Gastrocnemius medialis (tissue), 4 donors: ENCODE results near the gene EDEM3. TPM values are rescaled to one million over a fixed set of nuclear protein-coding genes. Genes with fewer than 3 reads are reported as not detected.

Experiments used
- ATAC-seq, 2 donors: fragments of 150-250 bp; one replicate each; pipeline ENCODE4 v1.9.1; 2016
- DNase-seq, 2 donors: peaks; one replicate each; pipeline ENCODE4 v3.0.0-alpha.2; 2019
- H3K27ac ChIP-seq, 4 donors: fragments of 200-600 bp; sonication (generic); 1 replicate in 1 of 4; 2 replicates in 3 of 4; pipeline ENCODE4 v1.5.1; 2016 to 2018; ENCODE audit warnings: mild to moderate bottlenecking in 2 of 4, moderate library complexity in 1 of 4
- H3K27me3 ChIP-seq, 3 donors: fragments of 200-600 bp; sonication (generic) in 2 of 3; 1 replicate in 1 of 3; 2 replicates in 2 of 3; pipeline versions ENCODE4 v1.5.1 to v1.6.0; 2016 to 2019; ENCODE audit warnings: mild to moderate bottlenecking in 1 of 3, moderate library complexity in 1 of 3
- H3K36me3 ChIP-seq, 2 donors: fragments of 200-600 bp; sonication (generic) in 1 of 2; one replicate each; pipeline ENCODE4 v1.5.1; 2017 to 2018
- H3K4me1 ChIP-seq, 2 donors: fragments of 200-600 bp; sonication (generic) in 1 of 2; one replicate each; pipeline ENCODE4 v1.5.1; 2016 to 2017; ENCODE audit warnings: mild to moderate bottlenecking in 2 of 2
- H3K4me3 ChIP-seq, 4 donors: fragments of 200-600 bp; sonication (generic) in 3 of 4; 1 replicate in 1 of 4; 2 replicates in 3 of 4; pipeline ENCODE4 v1.5.1; 2016 to 2019; ENCODE audit warnings: mild to moderate bottlenecking in 2 of 4
- H3K9me3 ChIP-seq, 3 donors: fragments of 200-600 bp; sonication (generic) in 2 of 3; 1 replicate in 1 of 3; 2 replicates in 2 of 3; pipeline ENCODE4 v1.5.1; 2016 to 2019
- POLR2A ChIP-seq, 2 donors: fragments of 450-650 bp; IDR thresholded peaks; one replicate each; pipeline ENCODE4 v1.6.1; 2017; ENCODE audit warnings: antibody characterized with exemption in 2 of 2, mild to moderate bottlenecking in 2 of 2, moderate library complexity in 2 of 2
- in situ Hi-C, 4 donors: fragments of 200-750 bp; cut with MboI; loops; one replicate each; pipeline versions ENCODE4 v1.15.0 to v1.8.0; 2017; ENCODE audit warnings: low sequenced_read_pairs in 4 of 4
- intact Hi-C: fragments of 100-400 bp; cut with DNase I; formaldehyde crosslinking; loops from one replicate; pipeline ENCODE4 v1.15.1; 2023; ENCODE audit warnings: low total_unique reads
- total RNA-seq, 4 donors: library from RNA; depleted of rRNA; stranded (reverse); fragments of >200 nt; gene quantifications; one replicate each; pipeline versions ENCODE4 v1.1.0 to v1.2.3, GENCODE V29; 2016
- TF ChIP-seq, protein P1 (sequence below), 5 experiments: fragments of 450-650 bp in 3 of 5; fragments of 200-600 bp in 2 of 5; sonication (generic) in 2 of 5; IDR thresholded peaks in 4 of 5; conservative IDR thresholded peaks in 1 of 5; 1 replicate in 4 of 5; 2 replicates in 1 of 5; pipeline ENCODE4 v1.5.1; 2016 to 2019; ENCODE audit warnings: antibody characterized with exemption in 5 of 5, mild to moderate bottlenecking in 3 of 5, moderate library complexity in 3 of 5

Gene EDEM3
- total RNA-seq, 4 donors from 2014 or later, result 18.1 to 51.1 (median 31.9) TPM

DNA sequence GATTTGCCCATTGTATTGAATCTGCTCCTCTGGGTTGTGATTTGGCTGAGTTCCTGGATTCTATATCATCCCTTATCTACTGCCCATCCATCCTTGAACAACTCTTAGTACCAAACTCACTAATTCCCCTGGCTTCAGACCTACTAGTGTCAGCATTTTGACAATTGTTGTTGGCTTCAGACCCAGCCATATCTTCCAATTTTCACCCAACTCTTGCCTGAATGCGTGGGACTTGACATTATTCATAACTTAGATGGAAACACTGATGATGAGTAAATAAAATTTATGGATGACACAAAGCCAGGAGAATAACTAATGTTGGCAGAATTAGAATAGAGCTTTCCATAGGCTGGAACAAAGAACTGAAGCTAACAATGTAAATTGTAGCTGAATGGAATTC, 27.3 kb upstream of the EDEM3 start:
- Histone ChIP-seq H3K36me3 (no peaks in the 10 kb centered on the region), H3K27ac (no peak overlapping the region), H3K27me3 (no peaks in the 10 kb centered on the region), H3K4me1 (no peaks in the 10 kb centered on the region), H3K4me3 (no peak overlapping the region), H3K9me3 (peaks cover 0 to 6% (median 0%) of the 10 kb centered on the region in 3 donors)
- TF ChIP-seq, protein P1, sequence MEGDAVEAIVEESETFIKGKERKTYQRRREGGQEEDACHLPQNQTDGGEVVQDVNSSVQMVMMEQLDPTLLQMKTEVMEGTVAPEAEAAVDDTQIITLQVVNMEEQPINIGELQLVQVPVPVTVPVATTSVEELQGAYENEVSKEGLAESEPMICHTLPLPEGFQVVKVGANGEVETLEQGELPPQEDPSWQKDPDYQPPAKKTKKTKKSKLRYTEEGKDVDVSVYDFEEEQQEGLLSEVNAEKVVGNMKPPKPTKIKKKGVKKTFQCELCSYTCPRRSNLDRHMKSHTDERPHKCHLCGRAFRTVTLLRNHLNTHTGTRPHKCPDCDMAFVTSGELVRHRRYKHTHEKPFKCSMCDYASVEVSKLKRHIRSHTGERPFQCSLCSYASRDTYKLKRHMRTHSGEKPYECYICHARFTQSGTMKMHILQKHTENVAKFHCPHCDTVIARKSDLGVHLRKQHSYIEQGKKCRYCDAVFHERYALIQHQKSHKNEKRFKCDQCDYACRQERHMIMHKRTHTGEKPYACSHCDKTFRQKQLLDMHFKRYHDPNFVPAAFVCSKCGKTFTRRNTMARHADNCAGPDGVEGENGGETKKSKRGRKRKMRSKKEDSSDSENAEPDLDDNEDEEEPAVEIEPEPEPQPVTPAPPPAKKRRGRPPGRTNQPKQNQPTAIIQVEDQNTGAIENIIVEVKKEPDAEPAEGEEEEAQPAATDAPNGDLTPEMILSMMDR (IDR thresholded peaks at IDR 0.05 in 4 of 5, conservative IDR thresholded peaks at IDR 0.05 in 1 of 5), result no peak
- no peak for TF ChIP-seq POLR2A (IDR thresholded peaks at IDR 0.05)
- in situ Hi-C loops (no loop called here), intact Hi-C loops (no loop called here)
- DNase-seq (no peak), ATAC-seq (no peak)

DNA sequence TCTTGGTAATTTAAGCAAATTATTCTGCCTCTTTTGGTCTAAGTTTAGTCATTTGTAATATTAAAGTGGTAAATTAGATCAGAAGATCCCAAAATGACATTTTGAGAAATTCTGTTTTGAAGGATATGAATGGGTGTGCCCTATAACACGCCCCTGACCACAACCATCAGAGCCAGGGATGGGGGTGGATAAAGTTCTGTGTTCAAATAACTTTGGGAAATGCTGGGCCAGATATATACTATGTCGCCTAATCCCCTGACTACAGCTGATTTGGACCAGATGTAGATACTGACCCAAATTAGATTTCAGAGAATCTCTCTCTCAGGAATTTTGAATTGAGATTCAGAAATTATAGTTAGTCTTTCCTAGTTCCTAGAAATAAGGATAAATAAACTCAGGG, 21.2 kb upstream of the EDEM3 start:
- no peak for TF ChIP-seq POLR2A (IDR thresholded peaks at IDR 0.05)
- TF ChIP-seq, protein P1 (IDR thresholded peaks at IDR 0.05 in 4 of 5, conservative IDR thresholded peaks at IDR 0.05 in 1 of 5), result no peak
- intact Hi-C loops, result no loop called here
- no peak for ATAC-seq

DNA sequence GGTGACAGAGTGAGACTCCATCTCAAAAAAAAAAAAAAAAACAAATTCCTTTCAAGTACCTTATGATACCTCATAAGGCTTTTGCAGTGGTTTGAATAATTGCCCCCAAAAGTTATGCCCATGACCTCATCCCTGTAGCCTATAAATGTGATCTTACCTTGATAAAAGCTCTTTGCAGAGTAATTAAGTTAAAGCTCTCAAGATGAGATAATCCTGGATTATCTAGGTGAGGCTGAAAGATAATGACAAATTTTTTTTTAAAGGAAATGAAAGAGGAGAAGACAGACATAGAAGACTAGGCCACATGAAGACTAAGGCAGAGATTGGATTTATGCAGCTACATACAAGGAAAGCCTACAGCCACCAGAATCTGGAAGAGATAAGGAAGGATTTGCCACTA, 20.7 kb upstream of the EDEM3 start:
- TF ChIP-seq, protein P1 (IDR thresholded peaks at IDR 0.05 in 4 of 5, conservative IDR thresholded peaks at IDR 0.05 in 1 of 5), result no peak
- no peak for TF ChIP-seq POLR2A (IDR thresholded peaks at IDR 0.05)
- in situ Hi-C loops (no loop called here), intact Hi-C loops (no loop called here)
- ATAC-seq (no peak), DNase-seq (no peak)
- Histone ChIP-seq H3K4me3 (no peak overlapping the region), H3K9me3 (no peaks in the 10 kb centered on the region), H3K27ac (no peak overlapping the region), H3K36me3 (no peaks in the 10 kb centered on the region), H3K4me1 (no peaks in the 10 kb centered on the region), H3K27me3 (no peaks in the 10 kb centered on the region)

More for the DNA sequence above, 21.2 kb upstream of the EDEM3 start:
- H3K27ac ChIP-seq, result no peak overlapping the region
- H3K27me3 ChIP-seq, result no peaks in the 10 kb centered on the region
- H3K4me3 ChIP-seq, result no peak overlapping the region
- in situ Hi-C loops, result no loop called here
- H3K4me1 ChIP-seq, result no peaks in the 10 kb centered on the region
- DNase-seq, result no peak
- H3K9me3 ChIP-seq, result no peaks in the 10 kb centered on the region
- no peaks in the 10 kb centered on the region for H3K36me3 ChIP-seq

DNA sequence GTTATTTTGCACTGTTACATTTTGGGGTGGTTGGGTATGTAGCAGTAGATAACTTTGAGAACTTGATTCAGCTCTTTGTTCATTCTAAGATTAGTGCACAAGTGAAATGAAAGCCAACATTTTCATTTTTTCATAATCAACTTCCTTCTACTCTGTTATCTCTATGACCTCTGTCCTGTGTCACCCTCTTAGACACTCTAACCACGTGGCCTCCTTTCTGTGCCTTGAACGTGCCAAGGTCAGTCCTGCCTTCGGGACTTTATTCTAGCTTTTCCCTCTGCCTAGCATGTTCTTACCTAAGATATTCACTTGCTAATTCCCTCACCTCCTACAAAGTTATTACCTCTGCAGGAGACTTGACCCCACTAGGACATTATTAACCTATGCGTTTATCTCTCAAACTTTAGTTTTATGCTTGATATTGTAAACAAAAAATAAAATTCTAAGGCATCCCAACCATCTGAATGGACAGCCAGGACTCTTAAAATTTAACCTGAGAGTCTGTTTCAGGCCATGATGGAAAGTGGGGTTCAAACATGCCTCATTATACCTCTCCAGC, 19.2 kb upstream of the EDEM3 start:
- DNase-seq (no peak), ATAC-seq (no peak)
- H3K4me3 ChIP-seq, result no peak overlapping the region
- H3K9me3 ChIP-seq, result no peaks in the 10 kb centered on the region
- H3K4me1 ChIP-seq, result no peaks in the 10 kb centered on the region
- no peak overlapping the region for H3K27ac ChIP-seq
- H3K36me3 ChIP-seq, result no peaks in the 10 kb centered on the region
- intact Hi-C loops (no loop called here), in situ Hi-C loops (loop anchor here in 2 of 4 donors (25.0 kb wide), 1 partner anchor 388 kb away; the partner anchor contains the start of genes SWT1 (in 2 of the 2) and TRMT1L (in 2 of the 2))
- TF ChIP-seq, protein P1 (IDR thresholded peaks at IDR 0.05 in 4 of 5, conservative IDR thresholded peaks at IDR 0.05 in 1 of 5), result no peak
- no peak for TF ChIP-seq POLR2A (IDR thresholded peaks at IDR 0.05)
- H3K27me3 ChIP-seq, result no peaks in the 10 kb centered on the region
